Endometrial microvascular endothelial cells (primary cell): Measurements from ENCODE around the gene PSMB3. TPM values are rescaled to one million over a fixed set of nuclear protein-coding genes. Genes with fewer than 3 reads are reported as not detected.
"Not testable (repeated sequence)": the region's sequence is repeated elsewhere in the genome, so short reads cannot be mapped to it uniquely, and the experiment has no call there.

ENCODE experiments used
- in situ Hi-C: cut with HindIII; loops from 2 replicates; pipeline ENCODE4 v1.10.0; 2017; ENCODE audit warnings: low sequenced_read_pairs, low pct_unique_long_range_greater_than_20kb; ENCODE audit errors: inconsistent ontology term
- total RNA-seq: library from RNA; depleted of rRNA; stranded (reverse); fragments of >200 nt; gene quantifications from one replicate; pipeline ENCODE4 v1.2.3, GENCODE V29; 2015; ENCODE audit errors: inconsistent ontology term

The PSMB3 gene
- total RNA-seq, 1 donor from 2014 or later, result 303 TPM

- in situ Hi-C loops, result no loop called here
These were observed 39.0 kb upstream of the PSMB3 start for GRCh38 chr17:38713456-38714075.

GRCh38 chr17:38715216-38715943 lies 37.2 kb upstream of the PSMB3 start:
- in situ Hi-C loops, result no loop called here

- in situ Hi-C loops, result no loop called here
These were observed 36.1 kb upstream of the PSMB3 start for GRCh38 chr17:38716368-38717005.

GRCh38 chr17:38717139-38717745 lies 35.3 kb upstream of the PSMB3 start:
- in situ Hi-C loops, result no loop called here

GRCh38 chr17:38719289-38719942 lies 33.1 kb upstream of the PSMB3 start:
- in situ Hi-C loops, result no loop called here

DNA sequence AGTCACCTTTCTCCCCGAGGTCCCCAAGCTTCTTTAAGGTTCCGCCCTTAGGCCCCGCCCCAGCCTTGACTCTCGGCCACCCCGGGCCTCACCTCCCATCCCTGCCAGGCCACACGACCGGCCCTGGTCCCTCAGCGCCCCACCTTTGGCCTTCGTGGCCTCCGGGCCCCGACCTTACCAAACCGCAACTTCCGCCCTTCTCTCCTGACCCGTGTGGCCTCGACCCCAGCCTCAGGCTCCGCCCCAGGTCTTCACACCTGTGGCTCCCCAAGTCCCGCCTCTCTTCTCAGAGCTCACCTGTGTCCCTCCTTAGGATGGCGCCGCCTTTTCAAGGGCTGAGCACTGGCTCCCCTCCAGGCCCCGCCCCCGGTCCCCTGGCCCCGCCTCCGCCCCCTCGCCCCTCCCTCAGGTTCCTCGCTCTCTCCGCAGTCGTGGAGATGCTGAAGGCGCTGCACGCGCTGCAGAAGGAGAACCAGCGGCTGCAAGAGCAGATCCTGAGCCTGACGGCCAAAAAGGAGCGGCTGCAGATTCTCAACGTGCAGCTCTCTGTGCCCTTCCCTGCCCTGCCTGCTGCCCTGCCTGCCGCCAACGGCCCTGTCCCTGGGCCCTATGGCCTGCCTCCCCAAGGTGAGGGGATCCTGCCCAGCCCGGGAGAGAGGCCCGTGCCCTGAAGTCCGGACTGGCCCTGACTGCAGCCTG lies 32.4 kb upstream of the PSMB3 start:
- in situ Hi-C loops, result no loop called here

DNA sequence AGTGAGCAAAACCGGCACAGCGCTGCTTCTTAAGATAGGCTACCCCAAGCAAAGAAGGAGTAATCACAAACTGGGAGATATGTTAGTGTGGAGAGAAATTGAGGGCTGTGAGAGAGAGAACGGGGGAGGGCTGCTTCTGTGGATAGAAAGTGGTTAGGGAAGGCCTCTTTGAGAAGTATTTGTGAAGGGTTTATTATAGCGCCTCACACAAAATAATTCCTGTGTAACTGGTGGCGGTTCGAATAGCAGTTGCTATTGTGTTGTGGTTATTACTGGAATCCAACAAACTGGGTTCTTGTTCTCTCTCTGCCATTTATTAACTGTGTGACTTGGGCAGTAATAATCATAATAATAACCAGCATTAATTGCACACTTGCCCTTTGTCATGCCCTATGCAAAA lies 31.6 kb upstream of the PSMB3 start:
- in situ Hi-C loops, result no loop called here

DNA sequence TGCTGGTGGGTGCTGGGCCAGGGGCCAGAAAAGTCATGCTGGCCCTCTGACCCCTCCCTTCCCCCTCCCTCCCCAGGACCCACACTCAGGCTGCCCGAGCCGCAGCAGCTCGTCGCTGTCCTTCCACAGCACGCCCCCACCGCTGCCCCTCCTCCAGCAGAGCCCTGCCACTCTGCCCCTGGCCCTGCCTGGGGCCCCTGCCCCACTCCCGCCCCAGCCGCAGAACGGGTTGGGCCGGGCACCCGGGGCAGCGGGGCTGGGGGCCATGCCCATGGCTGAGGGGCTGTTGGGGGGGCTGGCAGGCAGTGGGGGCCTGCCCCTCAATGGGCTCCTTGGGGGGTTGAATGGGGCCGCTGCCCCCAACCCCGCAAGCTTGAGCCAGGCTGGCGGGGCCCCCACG lies 30.7 kb upstream of the PSMB3 start:
- in situ Hi-C loops, result no loop called here

DNA sequence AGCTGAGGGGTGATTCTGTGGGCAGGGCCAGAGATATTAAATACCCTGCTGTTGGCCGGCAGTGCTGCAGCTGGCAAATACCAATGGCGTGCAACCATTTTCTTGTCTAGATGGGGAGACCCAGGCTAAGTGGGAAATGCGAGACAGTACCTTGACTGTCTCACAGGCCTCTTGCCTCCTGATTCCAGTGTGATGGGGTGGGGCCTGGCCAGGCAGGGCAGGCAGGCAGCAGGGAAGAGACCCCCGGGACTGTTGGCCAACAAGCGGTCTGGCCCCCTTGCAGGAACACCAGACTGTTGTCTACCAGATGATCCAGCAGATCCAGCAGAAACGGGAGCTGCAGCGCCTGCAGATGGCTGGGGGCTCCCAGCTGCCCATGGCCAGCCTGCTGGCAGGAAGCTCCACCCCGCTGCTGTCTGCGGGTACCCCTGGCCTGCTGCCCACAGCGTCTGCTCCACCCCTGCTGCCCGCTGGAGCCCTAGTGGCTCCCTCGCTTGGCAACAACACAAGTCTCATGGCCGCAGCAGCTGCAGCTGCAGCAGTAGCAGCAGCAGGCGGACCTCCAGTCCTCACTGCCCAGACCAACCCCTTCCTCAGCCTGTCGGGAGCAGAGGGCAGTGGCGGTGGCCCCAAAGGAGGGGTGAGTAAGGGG lies 28.1 kb upstream of the PSMB3 start:
- in situ Hi-C loops, result no loop called here

DNA sequence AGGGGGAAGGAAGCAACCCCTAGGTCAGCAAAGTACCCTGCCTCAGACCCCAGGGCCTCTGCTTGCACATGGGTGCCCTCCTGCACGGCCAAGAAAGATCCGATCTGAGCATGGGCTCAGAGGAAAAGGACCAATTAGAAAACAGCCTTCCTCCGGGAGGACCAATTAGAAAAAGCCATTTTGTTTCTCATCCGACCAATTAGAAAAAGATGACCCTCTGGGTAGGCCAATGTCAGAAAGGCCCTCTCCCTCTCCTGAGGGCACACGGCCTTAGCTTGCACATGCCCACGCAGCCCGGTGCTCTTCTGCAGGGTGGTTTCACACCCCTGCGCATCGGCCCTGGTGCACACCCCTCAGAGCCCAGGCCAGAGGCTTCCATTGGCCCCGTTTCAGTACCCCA lies 27.5 kb upstream of the PSMB3 start:
- in situ Hi-C loops, result no loop called here

DNA sequence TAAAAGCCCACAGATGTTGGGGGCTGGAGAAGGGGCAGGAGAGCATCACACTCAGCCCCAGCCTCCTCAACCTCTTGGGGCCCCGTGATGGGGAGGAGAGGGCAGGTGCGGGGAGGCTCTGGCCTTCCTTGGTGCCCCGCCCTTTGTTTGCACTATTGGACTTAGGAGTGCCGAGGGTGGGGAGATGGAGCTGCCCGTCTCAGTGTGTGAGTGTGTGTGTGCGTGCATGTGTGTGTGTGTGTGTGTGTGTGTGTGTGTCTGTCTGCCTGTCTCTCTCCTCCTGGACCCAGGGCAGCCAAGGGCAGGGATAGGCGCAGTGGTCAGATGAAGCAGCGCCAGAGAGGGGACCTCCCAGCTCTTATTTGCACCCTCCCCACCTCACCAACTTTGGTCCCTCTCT lies 26.4 kb upstream of the PSMB3 start:
- in situ Hi-C loops, result not testable (repeated sequence)

- in situ Hi-C loops, result no loop called here
These were observed 24.8 kb upstream of the PSMB3 start for GRCh38 chr17:38727736-38728135.

DNA sequence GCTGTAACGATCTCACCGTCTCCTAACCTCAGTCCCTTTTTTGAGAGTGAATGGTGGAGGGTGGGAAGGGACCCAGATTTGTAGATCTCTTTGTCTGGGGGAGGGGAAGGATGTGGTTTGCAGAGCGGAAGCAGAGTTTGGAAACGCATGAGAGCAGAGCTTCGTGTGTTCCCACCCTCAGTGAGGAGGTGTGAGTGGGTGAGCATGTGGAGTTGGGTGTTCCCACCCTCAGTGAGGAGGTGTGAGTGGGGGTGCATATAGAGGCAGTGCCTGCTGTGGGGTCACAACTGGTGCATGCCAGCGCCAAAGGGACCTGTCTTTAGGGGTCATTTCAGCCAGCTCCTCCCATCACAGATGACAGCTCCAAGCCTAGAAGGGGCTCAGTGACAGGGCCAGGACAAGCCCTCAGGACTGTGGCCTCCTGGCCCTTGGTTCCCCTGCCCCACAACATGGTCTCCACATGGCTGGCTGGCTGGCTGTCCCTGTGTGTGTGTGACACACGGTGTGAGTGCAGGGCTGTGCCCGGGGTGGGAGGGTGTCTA lies 24.2 kb upstream of the PSMB3 start:
- in situ Hi-C loops, result no loop called here

DNA sequence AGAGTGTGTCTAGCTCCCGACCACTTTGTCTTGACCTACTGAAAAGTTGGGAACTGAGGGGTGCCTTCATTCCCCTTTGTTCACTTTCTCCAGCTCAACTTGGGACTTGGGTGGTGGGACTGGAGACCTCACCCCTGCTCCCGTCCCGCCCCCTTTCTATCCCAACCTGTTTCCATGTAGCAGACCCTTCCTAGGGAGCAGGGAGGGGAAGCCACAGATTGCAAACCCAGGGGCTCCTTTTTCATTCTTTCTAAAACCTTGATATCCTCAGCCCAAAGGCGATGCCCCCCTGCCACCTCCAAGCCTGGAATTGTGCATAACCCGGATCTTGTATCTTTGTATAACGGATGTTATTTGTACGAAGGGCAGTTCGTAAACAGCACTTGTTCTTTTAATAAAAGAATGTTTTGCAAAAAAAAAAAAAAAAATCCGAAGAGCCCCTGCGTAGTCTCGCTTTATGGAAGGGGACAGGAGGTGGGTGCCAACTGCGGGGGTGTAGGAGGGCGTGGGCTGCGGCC lies 23.1 kb upstream of the PSMB3 start:
- in situ Hi-C loops, result no loop called here

- in situ Hi-C loops, result no loop called here
These were observed 22.5 kb upstream of the PSMB3 start, which contains the start of gene CISD3 for GRCh38 chr17:38729886-38730525. Gene CISD3, plus strand, starts transcription at chr17:38730341. Its CDS starts 18 bp downstream, at chr17:38730359.

DNA sequence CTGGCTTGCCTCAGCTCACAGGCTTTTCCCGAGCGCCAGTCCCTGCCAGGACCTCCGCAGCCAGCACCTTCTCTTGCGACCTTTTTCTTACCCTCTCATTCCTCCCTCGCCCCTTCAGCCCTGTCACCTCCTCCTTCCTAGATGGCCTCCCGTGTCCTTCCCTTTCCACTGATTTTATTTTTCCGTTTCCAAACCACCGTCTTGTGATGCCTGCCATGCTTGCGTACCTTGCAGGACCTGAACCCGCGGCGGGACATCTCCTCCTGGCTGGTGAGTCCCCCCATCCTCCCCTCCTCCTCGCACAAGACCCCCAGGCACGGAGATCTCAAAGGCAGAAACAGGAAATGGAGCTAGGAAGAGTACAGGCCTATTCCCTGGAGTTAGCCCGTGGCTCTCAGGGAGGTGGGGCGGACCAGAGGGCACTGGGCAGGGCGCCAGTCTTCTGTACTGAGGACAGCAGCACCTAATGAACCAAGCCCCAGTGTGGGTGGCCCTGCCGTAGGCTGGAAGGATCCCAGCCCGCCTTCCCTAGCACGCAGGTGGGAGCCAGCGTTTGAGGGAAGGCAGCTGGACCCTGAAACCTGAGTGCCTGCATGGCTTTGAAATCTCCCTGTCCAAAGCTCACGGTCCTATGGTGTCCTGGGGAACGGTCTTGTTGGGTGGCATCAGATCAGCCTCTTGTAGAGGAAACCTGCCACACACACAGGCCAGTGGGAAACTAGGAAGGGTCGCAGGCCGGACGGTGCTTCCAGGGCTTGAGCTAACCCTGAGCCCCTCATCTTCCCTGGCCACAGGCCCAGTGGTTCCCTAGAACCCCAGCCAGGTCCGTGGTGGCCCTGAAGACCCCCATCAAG lies 21.8 kb upstream of the PSMB3 start:
- in situ Hi-C loops, result no loop called here
